ENCODE measurements around the gene MON2.

GRCh38 chr12:62532333-62532732 is 65.7 kb downstream of the MON2 start:
- TF ChIP-seq CBX5 (IDR thresholded peaks at IDR 0.05; ENCODE audit: low read depth, low read length) (no peak), GABPA (IDR thresholded peaks at IDR 0.05; ENCODE audit: borderline replicate concordance, insufficient read depth, low read length) (no peak)
